ENCODE results near the gene MRPL20.

GRCh38 chr1:1423245-1423597, 16.1 kb upstream of the MRPL20 start:
- TF ChIP-seq CTCF (IDR thresholded peaks at IDR 0.05) (no peak), POLR2A (IDR thresholded peaks at IDR 0.05) (no peak)

All from body of pancreas (tissue), 4 donors.